ENCODE data around the gene TTC1. TPM values are rescaled to one million over a fixed set of nuclear protein-coding genes. Genes with fewer than 3 reads are reported as not detected.
A peak's percentile ranks its signal among the peaks of the same experiment; 100 is the strongest.
"Not testable (repeated sequence)": the region's sequence is repeated elsewhere in the genome, so short reads cannot be mapped to it uniquely, and the experiment has no call there.

Gene TTC1
- total RNA-seq, 1 experiment from 2014 or later: 84.6 TPM

DNA sequence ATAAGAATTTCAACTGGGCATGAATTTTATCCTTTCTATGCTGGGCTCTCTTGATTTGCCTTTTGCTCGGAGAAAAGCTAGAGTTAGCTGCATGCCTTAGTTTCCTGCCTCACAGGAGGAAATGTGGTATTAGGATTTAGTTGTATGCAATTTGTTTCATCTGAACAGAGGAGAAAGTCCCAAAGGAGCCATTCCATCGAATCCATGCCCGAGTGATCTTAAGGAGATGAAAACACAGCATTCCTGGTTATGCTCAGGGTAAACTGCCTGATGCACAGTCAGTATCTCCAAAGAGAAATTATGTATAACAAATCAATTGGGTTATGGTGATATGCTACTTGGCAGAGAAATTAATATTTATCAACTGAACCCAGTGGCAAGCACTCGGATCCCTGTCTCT is 51.1 kb downstream of the TTC1 start:
- no peak overlapping the region for H3K4me3 Mint-ChIP-seq (ENCODE audit: unreplicated experiment)
- no TSS peak for BruUV-seq (replicated peaks)
- no peaks in the 10 kb centered on the region for H3K27me3 Mint-ChIP-seq (ENCODE audit: insufficient read depth, unreplicated experiment)
- POLR2A ChIA-PET: interaction anchor here (0.6 to 0.7 kb wide), 2 partner anchors 138 to 1823 kb away, joined by 3 read pairs; no protein-coding TSS in a partner anchor
- H3K4me1 Mint-ChIP-seq (ENCODE audit: insufficient read depth, unreplicated experiment): no peaks in the 10 kb centered on the region
- H3K27ac Mint-ChIP-seq (ENCODE audit: low read depth, unreplicated experiment): no peak overlapping the region
- no peak for DNase-seq (ENCODE audit: unreplicated experiment)
- CTCF ChIA-PET: no interaction called here
- intact Hi-C loops (cut with micrococcal nuclease): no loop called here
- TF ChIP-seq, protein P1, sequence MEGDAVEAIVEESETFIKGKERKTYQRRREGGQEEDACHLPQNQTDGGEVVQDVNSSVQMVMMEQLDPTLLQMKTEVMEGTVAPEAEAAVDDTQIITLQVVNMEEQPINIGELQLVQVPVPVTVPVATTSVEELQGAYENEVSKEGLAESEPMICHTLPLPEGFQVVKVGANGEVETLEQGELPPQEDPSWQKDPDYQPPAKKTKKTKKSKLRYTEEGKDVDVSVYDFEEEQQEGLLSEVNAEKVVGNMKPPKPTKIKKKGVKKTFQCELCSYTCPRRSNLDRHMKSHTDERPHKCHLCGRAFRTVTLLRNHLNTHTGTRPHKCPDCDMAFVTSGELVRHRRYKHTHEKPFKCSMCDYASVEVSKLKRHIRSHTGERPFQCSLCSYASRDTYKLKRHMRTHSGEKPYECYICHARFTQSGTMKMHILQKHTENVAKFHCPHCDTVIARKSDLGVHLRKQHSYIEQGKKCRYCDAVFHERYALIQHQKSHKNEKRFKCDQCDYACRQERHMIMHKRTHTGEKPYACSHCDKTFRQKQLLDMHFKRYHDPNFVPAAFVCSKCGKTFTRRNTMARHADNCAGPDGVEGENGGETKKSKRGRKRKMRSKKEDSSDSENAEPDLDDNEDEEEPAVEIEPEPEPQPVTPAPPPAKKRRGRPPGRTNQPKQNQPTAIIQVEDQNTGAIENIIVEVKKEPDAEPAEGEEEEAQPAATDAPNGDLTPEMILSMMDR (IDR thresholded peaks at IDR 0.05; ENCODE audit: unreplicated experiment): no peak
- H3K36me3 Mint-ChIP-seq (ENCODE audit: insufficient read depth, unreplicated experiment): peaks cover 77% of the 10 kb centered on the region
- no peaks in the 10 kb centered on the region for H3K9me3 Mint-ChIP-seq (ENCODE audit: unreplicated experiment)

DNA sequence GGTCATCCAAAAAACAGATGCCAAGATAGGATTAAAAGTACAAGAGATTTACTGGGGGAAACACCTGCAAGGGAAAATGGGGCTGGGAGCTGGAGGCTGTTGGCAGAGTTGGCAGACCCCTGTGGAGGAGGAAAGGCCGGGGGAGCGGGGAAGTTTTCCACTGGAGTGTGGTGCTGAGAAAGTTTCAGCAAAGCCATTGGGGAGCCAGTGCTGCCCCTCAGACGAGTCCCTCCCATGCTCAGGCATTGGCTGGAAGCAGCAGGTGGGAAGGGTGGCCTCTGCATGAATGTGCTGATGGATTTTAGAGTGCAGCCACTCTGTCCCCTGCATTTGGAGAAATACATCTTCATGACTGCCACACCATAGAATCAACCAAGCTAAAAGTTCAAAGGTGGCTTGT is 52.8 kb downstream of the TTC1 start:
- ChIA-PET CTCF (interaction anchor here (0.6 to 3.3 kb wide), 7 partner anchors 8 to 329 kb away, joined by 3 to 16 read pairs (median 3); no protein-coding TSS in a partner anchor), POLR2A (no interaction called here)
- Mint-ChIP-seq H3K27ac (ENCODE audit: low read depth, unreplicated experiment) (no peak overlapping the region), H3K9me3 (ENCODE audit: unreplicated experiment) (no peaks in the 10 kb centered on the region), H3K4me1 (ENCODE audit: insufficient read depth, unreplicated experiment) (no peaks in the 10 kb centered on the region), H3K36me3 (ENCODE audit: insufficient read depth, unreplicated experiment) (peaks cover 82% of the 10 kb centered on the region), H3K27me3 (ENCODE audit: insufficient read depth, unreplicated experiment) (no peaks in the 10 kb centered on the region), H3K4me3 (ENCODE audit: unreplicated experiment) (no peak overlapping the region)
- intact Hi-C loops (cut with micrococcal nuclease): no loop called here
- no peak for DNase-seq (ENCODE audit: unreplicated experiment)
- no TSS peak for BruUV-seq (replicated peaks)
- TF ChIP-seq, protein P1 (IDR thresholded peaks at IDR 0.05; ENCODE audit: unreplicated experiment): no peak

GRCh38 chr5:160064417-160064810 is 55.5 kb downstream of the TTC1 start:
- peak; percentile 17 for DNase-seq (ENCODE audit: unreplicated experiment)
- CTCF ChIA-PET: interaction anchor here (0.6 to 1.9 kb wide), 4 partner anchors 9 to 325 kb away, joined by 3 to 5 read pairs (median 4); no protein-coding TSS in a partner anchor
- TF ChIP-seq, protein P1 (IDR thresholded peaks at IDR 0.05; ENCODE audit: unreplicated experiment): no peak
- no peaks in the 10 kb centered on the region for H3K9me3 Mint-ChIP-seq (ENCODE audit: unreplicated experiment)
- intact Hi-C loops (cut with micrococcal nuclease): no loop called here
- no peaks in the 10 kb centered on the region for H3K4me1 Mint-ChIP-seq (ENCODE audit: insufficient read depth, unreplicated experiment)
- BruUV-seq (replicated peaks): no TSS peak
- H3K27me3 Mint-ChIP-seq (ENCODE audit: insufficient read depth, unreplicated experiment): no peaks in the 10 kb centered on the region
- no peak overlapping the region for H3K27ac Mint-ChIP-seq (ENCODE audit: low read depth, unreplicated experiment)
- POLR2A ChIA-PET: interaction anchor here (0.9 to 1.5 kb wide), 2 partner anchors 9 to 55 kb away, joined by 3 read pairs; partner anchors contain the start of gene PWWP2A
- peaks cover 78% of the 10 kb centered on the region for H3K36me3 Mint-ChIP-seq (ENCODE audit: insufficient read depth, unreplicated experiment)
- H3K4me3 Mint-ChIP-seq (ENCODE audit: unreplicated experiment): no peak overlapping the region

GRCh38 chr5:160064995-160065614 is 56.2 kb downstream of the TTC1 start:
- POLR2A ChIA-PET: interaction anchor here (0.7 to 1.1 kb wide), 4 partner anchors 8 to 54 kb away, joined by 3 to 4 read pairs (median 3); partner anchors contain the start of gene PWWP2A
- intact Hi-C loops (cut with micrococcal nuclease): no loop called here
- TF ChIP-seq, protein P1 (IDR thresholded peaks at IDR 0.05; ENCODE audit: unreplicated experiment): no peak
- Mint-ChIP-seq H3K4me3 (ENCODE audit: unreplicated experiment) (no peak overlapping the region), H3K4me1 (ENCODE audit: insufficient read depth, unreplicated experiment) (no peaks in the 10 kb centered on the region), H3K27ac (ENCODE audit: low read depth, unreplicated experiment) (peak overlapping the region; percentile 32), H3K36me3 (ENCODE audit: insufficient read depth, unreplicated experiment) (peaks cover 78% of the 10 kb centered on the region), H3K27me3 (ENCODE audit: insufficient read depth, unreplicated experiment) (no peaks in the 10 kb centered on the region), H3K9me3 (ENCODE audit: unreplicated experiment) (no peaks in the 10 kb centered on the region)
- no peak for DNase-seq (ENCODE audit: unreplicated experiment)
- TSS peak; percentile 97 for BruUV-seq (replicated peaks)
- CTCF ChIA-PET: interaction anchor here (0.6 to 1.9 kb wide), 10 partner anchors 10 to 1370 kb away, joined by 3 to 5 read pairs (median 4); no protein-coding TSS in a partner anchor

DNA sequence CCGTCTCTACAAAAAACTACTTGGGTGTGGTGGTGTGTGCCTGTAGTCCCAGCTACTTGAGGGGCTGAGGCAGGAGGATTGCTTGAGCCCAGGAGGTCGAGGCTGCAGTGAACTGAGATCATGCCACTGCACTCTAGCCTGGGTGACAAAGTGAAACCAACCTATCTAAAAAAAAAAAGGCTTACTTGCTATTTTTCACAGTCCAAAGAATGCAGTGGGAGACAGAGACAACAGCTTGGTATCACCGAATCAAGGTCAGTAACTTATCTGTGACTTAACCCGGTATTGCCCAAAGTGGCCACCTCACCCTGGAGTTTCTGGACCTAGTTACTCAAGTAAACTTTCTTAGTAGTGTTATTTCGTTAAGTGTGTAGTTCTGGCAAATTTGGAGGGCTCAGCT is 60.2 kb downstream of the TTC1 start:
- BruUV-seq (replicated peaks); DNase-seq (ENCODE audit: unreplicated experiment); H3K9me3 Mint-ChIP-seq (ENCODE audit: unreplicated experiment); H3K27me3 Mint-ChIP-seq (ENCODE audit: insufficient read depth, unreplicated experiment); H3K27ac Mint-ChIP-seq (ENCODE audit: low read depth, unreplicated experiment); H3K4me3 Mint-ChIP-seq (ENCODE audit: unreplicated experiment); H3K4me1 Mint-ChIP-seq (ENCODE audit: insufficient read depth, unreplicated experiment); intact Hi-C loops (cut with micrococcal nuclease): not testable (repeated sequence)
- peaks cover 64% of the 10 kb centered on the region for H3K36me3 Mint-ChIP-seq (ENCODE audit: insufficient read depth, unreplicated experiment)
- CTCF ChIA-PET: interaction anchor here (0.6 to 1.7 kb wide), 4 partner anchors 12 to 48 kb away, joined by 3 to 5 read pairs (median 3); no protein-coding TSS in a partner anchor
- POLR2A ChIA-PET: interaction anchor here (0.7 to 2.9 kb wide), 3 partner anchors 12 to 1780 kb away, joined by 3 to 15 read pairs (median 5); no protein-coding TSS in a partner anchor
